DND-41 (cell line): ENCODE results near the gene DNAJC7.

Experiments
- EZH2 ChIP-seq: IDR thresholded peaks from 3 replicates; pipeline ENCODE4 v1.6.1; 2012; ENCODE audit warnings: borderline replicate concordance, low read depth, mild to moderate bottlenecking, moderate library complexity, low read length, inconsistent platforms; ENCODE audit not compliant: severe bottlenecking
- TF ChIP-seq, protein P1 (sequence below): IDR thresholded peaks from 2 replicates; pipeline ENCODE4 v1.5.1; 2012; ENCODE audit warnings: borderline replicate concordance, low read length, moderate library complexity, mild to moderate bottlenecking; ENCODE audit not compliant: poor library complexity, severe bottlenecking; ENCODE audit errors: extremely low read depth

DNA sequence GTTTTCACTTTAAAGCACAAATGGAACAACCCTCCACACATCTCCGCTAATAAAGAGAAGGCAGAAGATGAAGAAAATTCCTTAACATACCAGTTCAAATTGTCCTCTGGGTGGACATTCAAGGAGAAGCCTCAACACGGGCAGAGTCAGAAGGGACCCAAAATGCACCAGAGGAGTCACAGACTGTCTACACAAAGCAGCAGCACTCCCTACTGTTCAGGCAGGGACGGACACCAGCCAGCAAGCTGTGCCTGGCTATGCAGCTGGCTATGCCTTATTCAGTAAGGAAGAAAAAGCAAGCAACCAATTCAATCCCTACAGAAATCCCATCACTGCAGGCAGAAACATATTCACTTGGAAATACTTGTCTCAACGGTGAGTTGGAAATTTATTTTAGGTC lies 8.1 kb downstream of the DNAJC7 start:
- TF ChIP-seq, protein P1, sequence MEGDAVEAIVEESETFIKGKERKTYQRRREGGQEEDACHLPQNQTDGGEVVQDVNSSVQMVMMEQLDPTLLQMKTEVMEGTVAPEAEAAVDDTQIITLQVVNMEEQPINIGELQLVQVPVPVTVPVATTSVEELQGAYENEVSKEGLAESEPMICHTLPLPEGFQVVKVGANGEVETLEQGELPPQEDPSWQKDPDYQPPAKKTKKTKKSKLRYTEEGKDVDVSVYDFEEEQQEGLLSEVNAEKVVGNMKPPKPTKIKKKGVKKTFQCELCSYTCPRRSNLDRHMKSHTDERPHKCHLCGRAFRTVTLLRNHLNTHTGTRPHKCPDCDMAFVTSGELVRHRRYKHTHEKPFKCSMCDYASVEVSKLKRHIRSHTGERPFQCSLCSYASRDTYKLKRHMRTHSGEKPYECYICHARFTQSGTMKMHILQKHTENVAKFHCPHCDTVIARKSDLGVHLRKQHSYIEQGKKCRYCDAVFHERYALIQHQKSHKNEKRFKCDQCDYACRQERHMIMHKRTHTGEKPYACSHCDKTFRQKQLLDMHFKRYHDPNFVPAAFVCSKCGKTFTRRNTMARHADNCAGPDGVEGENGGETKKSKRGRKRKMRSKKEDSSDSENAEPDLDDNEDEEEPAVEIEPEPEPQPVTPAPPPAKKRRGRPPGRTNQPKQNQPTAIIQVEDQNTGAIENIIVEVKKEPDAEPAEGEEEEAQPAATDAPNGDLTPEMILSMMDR, result peak; percentile 39
- no peak for TF ChIP-seq EZH2
